NT2/D1 (cell line): ENCODE data around the gene WFIKKN1.

Experiments
- SUZ12 ChIP-seq: IDR thresholded peaks from 2 replicates; pipeline ENCODE4 v1.6.1; 2011; ENCODE audit not compliant: insufficient read length, insufficient read depth; ENCODE audit errors: extremely low read depth
- YY1 ChIP-seq: IDR thresholded peaks from 2 replicates; pipeline ENCODE4 v1.6.1; 2011; ENCODE audit not compliant: insufficient read length, insufficient read depth
- ZNF274 ChIP-seq: IDR thresholded peaks from 2 replicates; pipeline ENCODE4 v1.6.1; 2011; ENCODE audit warnings: mild to moderate bottlenecking, low read depth, low read length

DNA sequence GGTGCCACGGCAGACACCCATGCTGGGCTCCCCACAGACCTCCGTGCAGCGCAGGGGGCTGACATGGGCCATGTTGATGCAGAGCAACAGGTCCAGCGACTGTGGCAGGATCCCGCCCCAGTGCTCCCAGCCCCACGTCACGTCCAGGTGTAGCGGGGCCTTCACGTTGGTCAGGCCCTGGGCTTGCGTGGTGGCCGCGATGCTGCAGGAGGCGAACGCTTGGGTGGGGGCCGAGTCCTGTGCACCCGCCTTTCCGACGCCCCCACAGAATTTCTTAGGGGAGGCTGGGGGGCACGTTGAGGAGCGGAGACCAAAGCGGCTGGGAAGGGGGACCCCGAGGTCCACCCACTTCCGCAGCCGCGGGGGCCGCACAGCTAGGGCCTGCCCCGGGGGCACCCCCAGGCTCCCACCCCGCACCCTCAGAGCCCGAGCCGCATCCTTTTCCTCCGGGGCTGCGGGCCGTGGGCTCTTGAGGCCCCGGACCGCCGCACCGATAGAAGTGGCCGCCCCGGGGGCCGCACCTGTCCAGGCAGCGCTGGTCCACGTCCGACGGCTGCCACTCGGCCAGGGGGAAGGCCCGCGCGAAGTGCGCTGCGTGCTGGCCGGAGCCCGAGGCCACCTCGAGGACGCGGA, 4.9 kb downstream of the WFIKKN1 start:
- TF ChIP-seq YY1 (no peak), ZNF274 (no peak), SUZ12 (no peak)
